Activated T-helper 17 cell treated with anti-CD3 and anti-CD28 coated beads, Interleukin-2, amount 50 U/mL, for 72 hours (primary cell): ENCODE data around the gene CYP21A2. TPM values are rescaled to one million over a fixed set of nuclear protein-coding genes. Genes with fewer than 3 reads are reported as not detected.
"Not testable (repeated sequence)": the region's sequence is repeated elsewhere in the genome, so short reads cannot be mapped to it uniquely, and the experiment has no call there.

Experiments used
- ATAC-seq: fragments of 150-1000 bp; cut with Tn5 transposase; replicated peaks from 2 replicates; pipeline ENCODE4 v1.10.0; 2021; ENCODE audit warnings: mild to moderate bottlenecking, moderate library complexity
- H3K27ac Mint-ChIP-seq: one replicate; pipeline ENCODE4 v1.8.0; 2022; ENCODE audit warnings: mixed read lengths
- H3K27me3 Mint-ChIP-seq: one replicate; pipeline ENCODE4 v1.8.0; 2022; ENCODE audit warnings: mixed read lengths
- H3K36me3 Mint-ChIP-seq: one replicate; pipeline ENCODE4 v1.8.0; 2022; ENCODE audit warnings: low read depth, mild to moderate bottlenecking, mixed read lengths
- H3K4me1 Mint-ChIP-seq: one replicate; pipeline ENCODE4 v1.8.0; 2022; ENCODE audit warnings: mixed read lengths
- H3K4me3 Mint-ChIP-seq: one replicate; pipeline ENCODE4 v1.8.0; 2022; ENCODE audit warnings: mild to moderate bottlenecking, mixed read lengths
- H3K9me3 Mint-ChIP-seq: one replicate; pipeline ENCODE4 v1.8.0; 2022; ENCODE audit warnings: mixed read lengths
- total RNA-seq, 2 donors: library from RNA; stranded (reverse); gene quantifications; one replicate each; pipeline ENCODE4 v1.2.3, GENCODE V29; 2022

The CYP21A2 gene
- total RNA-seq, 2 donors from 2014 or later, result 0.16 to 0.91 TPM

- Mint-ChIP-seq H3K27ac (no peak overlapping the region), H3K4me3 (no peak overlapping the region), H3K4me1 (no peaks in the 10 kb centered on the region), H3K9me3 (no peaks in the 10 kb centered on the region), H3K36me3 (no peaks in the 10 kb centered on the region), H3K27me3 (peaks cover 5% of the 10 kb centered on the region)
- no peak for ATAC-seq
Observed at GRCh38 chr6:32056254-32056653, 18.0 kb downstream of the CYP21A2 start.

DNA sequence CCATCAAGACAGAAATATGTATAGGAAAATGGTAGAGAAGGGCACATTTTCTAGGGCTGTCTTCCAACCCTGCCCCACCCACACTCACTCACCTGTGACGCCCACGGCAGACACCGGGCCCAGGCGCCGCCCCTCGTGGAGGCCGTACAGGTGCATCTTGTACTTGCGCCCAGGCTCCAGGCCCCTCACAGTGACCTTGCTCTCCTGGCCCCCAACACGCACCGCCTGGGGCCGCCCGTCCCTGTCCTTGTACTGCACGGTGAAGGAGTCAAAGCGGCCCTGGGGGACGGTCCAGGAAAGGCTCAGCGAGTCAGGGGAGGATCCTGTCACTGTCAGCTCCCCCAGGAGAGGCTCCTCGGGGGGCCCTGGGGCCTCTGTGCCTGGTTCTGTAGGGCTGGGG is 19.8 kb downstream of the CYP21A2 start:
- Mint-ChIP-seq H3K36me3 (no peaks in the 10 kb centered on the region), H3K27ac (peak overlapping the region; percentile 38), H3K4me1 (no peaks in the 10 kb centered on the region), H3K9me3 (no peaks in the 10 kb centered on the region), H3K27me3 (peaks cover 5% of the 10 kb centered on the region), H3K4me3 (no peak overlapping the region)
- no peak for ATAC-seq

DNA sequence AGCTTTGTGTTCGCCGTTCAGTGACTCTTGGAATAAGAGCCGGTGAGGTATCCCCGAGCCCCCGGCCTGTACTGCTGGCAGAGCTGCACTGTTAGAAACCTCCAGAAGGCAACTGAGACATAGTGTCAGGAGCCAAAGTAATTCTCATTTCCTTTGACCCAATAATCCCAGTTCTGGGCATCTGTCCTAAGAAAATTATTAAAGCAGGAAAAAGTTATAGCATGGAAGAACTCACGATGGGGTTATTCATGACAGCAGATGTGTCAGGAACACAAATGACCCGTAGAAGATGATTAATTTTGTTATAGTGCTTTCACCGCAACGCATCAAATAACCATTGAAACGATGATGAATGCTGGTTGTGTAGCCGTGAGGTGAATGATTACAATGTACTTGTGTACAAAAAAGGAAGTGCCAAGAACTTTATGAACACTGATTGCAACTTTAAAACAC is 20.3 kb downstream of the CYP21A2 start:
- Mint-ChIP-seq H3K4me3 (no peak overlapping the region), H3K36me3 (no peaks in the 10 kb centered on the region), H3K9me3 (no peaks in the 10 kb centered on the region), H3K4me1 (no peaks in the 10 kb centered on the region), H3K27ac (no peak overlapping the region), H3K27me3 (peaks cover 5% of the 10 kb centered on the region)
- ATAC-seq, result no peak

DNA sequence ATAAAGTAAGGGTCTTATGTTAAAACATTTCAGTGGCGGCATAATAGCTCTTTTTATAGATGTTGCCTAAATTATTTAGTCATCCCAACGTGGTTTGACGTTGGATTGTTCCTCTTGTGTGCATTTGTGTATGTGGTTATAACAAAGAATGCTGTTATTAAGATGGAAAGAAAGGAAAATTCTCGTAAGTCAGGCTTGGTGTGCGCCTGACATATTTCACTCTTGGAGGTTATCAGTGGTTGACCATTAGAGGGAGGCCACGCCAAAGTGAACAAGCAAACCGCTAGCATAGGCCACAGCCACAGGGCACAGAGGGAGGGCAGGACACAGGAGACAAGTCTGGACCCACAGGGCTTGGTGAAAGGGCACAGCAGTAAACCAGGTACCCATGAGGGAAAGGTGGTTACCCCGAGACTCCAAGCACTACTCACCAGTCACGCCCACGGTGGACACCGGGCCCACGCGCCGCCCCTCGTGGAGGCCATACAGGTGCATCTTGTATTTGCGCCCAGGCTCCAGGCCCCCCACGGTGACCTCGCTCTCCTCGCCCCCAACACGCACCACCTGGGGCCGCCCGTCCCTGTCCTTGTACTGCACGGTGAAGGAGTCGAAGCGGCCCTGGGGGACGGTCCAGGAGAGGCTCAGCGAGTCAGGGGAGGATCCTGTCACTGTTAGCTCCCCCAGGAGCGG is 22.9 kb downstream of the CYP21A2 start:
- H3K36me3 Mint-ChIP-seq, result no peaks in the 10 kb centered on the region
- no peak for ATAC-seq
- no peak overlapping the region for H3K4me3 Mint-ChIP-seq
- no peak overlapping the region for H3K27ac Mint-ChIP-seq
- no peaks in the 10 kb centered on the region for H3K4me1 Mint-ChIP-seq
- no peaks in the 10 kb centered on the region for H3K9me3 Mint-ChIP-seq
- peaks cover 5% of the 10 kb centered on the region for H3K27me3 Mint-ChIP-seq

- no peak overlapping the region for H3K4me3 Mint-ChIP-seq
- no peaks in the 10 kb centered on the region for H3K4me1 Mint-ChIP-seq
- no peaks in the 10 kb centered on the region for H3K9me3 Mint-ChIP-seq
- H3K27me3 Mint-ChIP-seq, result no peaks in the 10 kb centered on the region
- H3K27ac Mint-ChIP-seq, result no peak overlapping the region
- no peaks in the 10 kb centered on the region for H3K36me3 Mint-ChIP-seq
- no peak for ATAC-seq
Observed at GRCh38 chr6:32064706-32065105, 26.5 kb downstream of the CYP21A2 start.

DNA sequence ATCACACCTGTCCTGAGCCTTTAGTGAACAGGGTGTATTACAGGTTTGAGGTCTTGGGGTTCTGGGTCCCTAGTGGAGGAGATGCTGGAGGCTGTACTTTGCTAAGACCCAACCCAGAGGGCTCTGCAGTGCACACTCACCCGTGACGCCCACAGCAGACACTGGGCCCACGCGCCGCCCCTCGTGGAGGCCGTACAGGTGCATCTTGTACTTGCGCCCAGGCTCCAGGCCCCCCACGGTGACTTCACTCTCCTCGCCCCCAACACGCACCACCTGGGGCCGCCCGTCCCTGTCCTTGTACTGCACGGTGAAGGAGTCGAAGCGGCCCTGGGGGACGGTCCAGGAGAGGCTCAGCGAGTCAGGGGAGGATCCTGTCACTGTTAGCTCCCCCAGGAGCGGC is 29.3 kb downstream of the CYP21A2 start:
- ATAC-seq, H3K27ac Mint-ChIP-seq, H3K4me1 Mint-ChIP-seq, H3K9me3 Mint-ChIP-seq, H3K27me3 Mint-ChIP-seq, H3K4me3 Mint-ChIP-seq, H3K36me3 Mint-ChIP-seq: not testable (repeated sequence)

DNA sequence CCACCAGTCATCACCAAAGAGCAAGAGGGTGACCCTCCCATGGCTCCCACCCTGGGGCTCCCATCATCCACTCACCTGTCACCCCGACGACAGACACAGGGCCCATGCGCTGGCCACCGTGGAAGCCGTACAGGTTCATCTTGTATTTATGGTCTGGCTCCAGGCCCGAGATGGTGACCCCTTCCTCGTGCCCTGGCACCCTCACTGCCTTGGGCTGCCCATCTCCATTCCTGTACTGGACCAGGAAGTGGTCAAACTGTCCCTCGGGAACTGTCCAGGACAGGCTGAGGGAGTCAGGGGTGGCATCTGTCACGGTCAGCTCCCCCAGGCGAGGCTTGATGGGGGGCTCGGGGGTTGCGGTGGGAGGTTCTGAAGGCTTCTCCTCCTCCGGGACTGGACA is 30.1 kb downstream of the CYP21A2 start:
- ATAC-seq, H3K27ac Mint-ChIP-seq, H3K4me3 Mint-ChIP-seq, H3K4me1 Mint-ChIP-seq, H3K36me3 Mint-ChIP-seq, H3K27me3 Mint-ChIP-seq, H3K9me3 Mint-ChIP-seq: not testable (repeated sequence)

DNA sequence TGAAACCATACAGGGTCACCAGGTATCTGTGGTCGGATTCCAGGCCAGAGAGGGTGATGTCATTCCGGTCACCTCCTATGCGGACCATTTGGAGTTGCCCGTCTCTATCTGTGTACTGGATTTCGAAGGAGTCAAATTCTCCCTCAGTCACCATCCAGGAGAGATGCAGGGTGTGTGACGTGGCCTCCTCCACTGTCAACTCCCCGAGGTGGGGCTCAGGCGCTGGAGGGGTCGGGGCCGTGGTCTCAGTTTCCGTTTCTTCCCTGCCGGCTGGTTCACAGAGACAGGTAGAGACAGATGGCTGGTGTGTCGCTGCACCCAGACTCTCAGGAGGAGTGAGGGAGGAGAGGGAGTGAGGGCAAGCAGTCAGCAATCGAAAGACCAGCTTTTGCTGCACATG is 30.7 kb downstream of the CYP21A2 start:
- Mint-ChIP-seq H3K27ac (no peak overlapping the region), H3K36me3 (no peaks in the 10 kb centered on the region), H3K4me3 (no peak overlapping the region), H3K9me3 (no peaks in the 10 kb centered on the region), H3K27me3 (peaks cover 3% of the 10 kb centered on the region), H3K4me1 (no peaks in the 10 kb centered on the region)
- ATAC-seq, result no peak

GRCh38 chr6:32069460-32069859 is 31.2 kb downstream of the CYP21A2 start:
- Mint-ChIP-seq H3K27me3 (peaks cover 3% of the 10 kb centered on the region), H3K9me3 (no peaks in the 10 kb centered on the region), H3K36me3 (no peaks in the 10 kb centered on the region), H3K4me3 (no peak overlapping the region), H3K4me1 (no peaks in the 10 kb centered on the region), H3K27ac (no peak overlapping the region)
- no peak for ATAC-seq

- Mint-ChIP-seq H3K36me3 (no peaks in the 10 kb centered on the region), H3K9me3 (no peaks in the 10 kb centered on the region), H3K4me1 (no peaks in the 10 kb centered on the region), H3K27me3 (peaks cover 5% of the 10 kb centered on the region), H3K27ac (no peak overlapping the region), H3K4me3 (no peak overlapping the region)
- ATAC-seq, result no peak
Observed at GRCh38 chr6:32069878-32070515, 31.8 kb downstream of the CYP21A2 start.

DNA sequence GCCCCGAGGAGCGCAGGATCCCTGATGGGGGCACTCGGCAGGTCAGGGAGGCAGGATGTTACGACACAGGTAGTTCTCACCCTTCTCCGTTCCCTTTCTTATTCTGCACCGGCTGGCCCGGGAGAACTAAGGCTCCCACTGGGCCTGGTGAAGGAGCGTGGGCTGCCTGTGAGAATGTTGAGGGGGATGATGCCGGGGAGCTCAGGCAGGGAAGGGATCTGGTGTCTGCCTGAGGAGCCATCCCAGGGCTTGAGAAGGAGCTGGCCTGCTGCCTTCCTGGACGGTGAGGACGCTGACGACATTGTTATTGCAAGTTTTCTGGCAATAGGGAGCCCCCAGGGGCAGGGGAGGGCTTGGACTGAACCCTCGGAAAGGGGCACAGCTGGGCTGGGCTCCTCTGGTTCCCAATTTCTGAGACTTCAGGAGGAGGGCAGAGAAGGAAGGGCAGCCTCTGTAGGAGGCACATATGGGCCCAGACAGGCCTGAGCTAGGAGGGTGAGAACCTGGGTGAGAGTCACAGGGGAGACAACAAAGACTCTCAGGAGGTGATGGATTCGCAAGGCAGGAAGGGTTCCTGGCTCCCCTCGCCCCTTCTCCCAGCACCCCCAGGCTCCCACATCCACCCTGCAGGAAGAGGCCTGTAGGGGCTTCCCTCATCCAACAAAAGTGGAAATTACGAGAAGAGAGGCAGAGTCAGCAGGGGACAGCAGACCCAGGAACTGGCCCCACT is 32.8 kb downstream of the CYP21A2 start:
- Mint-ChIP-seq H3K27me3 (peaks cover 7% of the 10 kb centered on the region), H3K9me3 (no peaks in the 10 kb centered on the region)

GRCh38 chr6:32073101-32073500 is 34.9 kb downstream of the CYP21A2 start:
- no peaks in the 10 kb centered on the region for H3K9me3 Mint-ChIP-seq
- no peak overlapping the region for H3K4me3 Mint-ChIP-seq
- peaks cover 7% of the 10 kb centered on the region for H3K27me3 Mint-ChIP-seq
- no peaks in the 10 kb centered on the region for H3K36me3 Mint-ChIP-seq
- ATAC-seq, result no peak
- no peak overlapping the region for H3K27ac Mint-ChIP-seq
- H3K4me1 Mint-ChIP-seq, result no peaks in the 10 kb centered on the region

More for the DNA sequence above, 32.8 kb downstream of the CYP21A2 start:
- no peak for ATAC-seq
- H3K36me3 Mint-ChIP-seq, result no peaks in the 10 kb centered on the region
- no peaks in the 10 kb centered on the region for H3K4me1 Mint-ChIP-seq
- H3K27ac Mint-ChIP-seq, result no peak overlapping the region
- no peak overlapping the region for H3K4me3 Mint-ChIP-seq

DNA sequence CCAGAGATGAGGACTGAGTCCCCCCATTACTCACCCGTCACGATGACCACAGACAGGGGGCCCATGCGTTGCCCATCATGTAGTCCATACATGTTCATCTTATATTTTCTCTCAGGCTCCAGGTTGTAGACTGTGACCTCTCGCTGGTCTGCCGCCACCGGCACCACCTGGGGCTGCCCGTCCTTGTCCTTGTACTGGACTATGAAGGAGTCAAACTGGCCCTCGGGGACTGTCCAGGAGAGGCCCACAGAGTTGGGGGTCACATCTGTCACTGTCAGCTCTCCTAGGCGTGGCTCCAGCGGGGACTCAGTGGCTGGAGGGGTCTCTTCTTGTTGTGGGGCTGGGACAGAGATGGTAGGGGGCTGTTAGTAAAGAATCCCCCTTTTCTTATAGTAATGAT is 35.4 kb downstream of the CYP21A2 start:
- Mint-ChIP-seq H3K27ac (no peak overlapping the region), H3K4me1 (no peaks in the 10 kb centered on the region), H3K27me3 (peaks cover 7% of the 10 kb centered on the region), H3K9me3 (no peaks in the 10 kb centered on the region), H3K36me3 (no peaks in the 10 kb centered on the region), H3K4me3 (no peak overlapping the region)
- ATAC-seq, result no peak

DNA sequence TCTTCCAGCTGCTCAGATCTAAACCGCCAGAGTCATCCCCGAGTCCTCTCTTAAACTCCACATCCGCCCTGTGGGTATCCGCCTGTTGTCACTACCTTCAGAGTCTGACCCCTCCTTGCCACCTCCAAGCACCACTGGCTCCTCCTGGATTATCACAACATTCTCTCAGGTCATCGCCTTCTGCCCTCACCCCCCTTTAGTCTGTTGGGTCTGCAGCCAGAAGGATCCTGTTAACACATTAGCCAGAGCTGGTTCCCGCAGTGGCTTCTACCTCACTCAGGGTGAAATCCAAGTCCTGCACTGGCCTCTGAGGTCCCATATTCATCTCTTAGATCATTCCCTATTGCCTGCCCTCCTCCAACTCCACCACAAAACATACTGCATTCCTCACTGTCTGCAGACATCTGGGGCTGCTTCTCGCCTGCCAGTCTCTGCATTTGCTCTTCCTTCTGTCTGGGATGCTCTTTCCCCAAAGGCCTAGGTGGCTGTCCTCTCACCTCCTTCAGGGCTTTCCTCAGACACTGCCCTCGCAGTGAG is 36.8 kb downstream of the CYP21A2 start:
- H3K4me3 Mint-ChIP-seq, result no peak overlapping the region
- peaks cover 7% of the 10 kb centered on the region for H3K27me3 Mint-ChIP-seq
- no peak overlapping the region for H3K27ac Mint-ChIP-seq
- H3K36me3 Mint-ChIP-seq, result no peaks in the 10 kb centered on the region
- no peak for ATAC-seq
- no peaks in the 10 kb centered on the region for H3K9me3 Mint-ChIP-seq
- no peaks in the 10 kb centered on the region for H3K4me1 Mint-ChIP-seq

GRCh38 chr6:32075781-32076180 is 37.6 kb downstream of the CYP21A2 start:
- H3K4me3 Mint-ChIP-seq, result no peak overlapping the region
- H3K27ac Mint-ChIP-seq, result no peak overlapping the region
- no peaks in the 10 kb centered on the region for H3K36me3 Mint-ChIP-seq
- no peaks in the 10 kb centered on the region for H3K9me3 Mint-ChIP-seq
- peaks cover 6% of the 10 kb centered on the region for H3K27me3 Mint-ChIP-seq
- no peaks in the 10 kb centered on the region for H3K4me1 Mint-ChIP-seq
- no peak for ATAC-seq
